Right lobe of liver (tissue), 4 donors: ENCODE data around the gene GUCY2D.

Experiments used
- CTCF ChIP-seq, 4 donors: fragments of 200-600 bp in 3 of 4; fragments of 450-650 bp in 1 of 4; IDR thresholded peaks; one replicate each; pipeline versions ENCODE4 v1.5.1 to v1.8.0; 2016 to 2022; ENCODE audit warnings: antibody characterized with exemption in 4 of 4, mild to moderate bottlenecking in 2 of 4
- POLR2A ChIP-seq: fragments of 450-650 bp; IDR thresholded peaks from one replicate; pipeline ENCODE4 v1.6.1; 2017; ENCODE audit warnings: antibody characterized with exemption, mild to moderate bottlenecking
- donor health status: DM: no; HTN: no; CAD: no.
- donor health status: DM: no; HTN: no; CAD: no.
- donor health status: DM: no; HTN: yes; CAD: no.

- TF ChIP-seq POLR2A (no peak), CTCF (IDR thresholded peaks at IDR 0.05) (no peak)
Measured at GRCh38 chr17:8031261-8031661, 28.8 kb downstream of the GUCY2D start.
